Cardiac fibroblast (primary cell): ENCODE results near the gene INTS1.

Experiments used
- DNase-seq, 2 donors: peaks; one replicate each; pipeline versions ENCODE4 v3.0.0 to v3.0.0-alpha.2; 2010; ENCODE audit warnings: low read depth in 2 of 2
- H3K4me3 ChIP-seq, 2 donors: replicated peaks in 1 of 2; 1 replicate in 1 of 2; 2 replicates in 1 of 2; pipeline ENCODE4 v1.5.1; 2011; ENCODE audit warnings: low read depth in 2 of 2, low read length in 2 of 2, mild to moderate bottlenecking in 2 of 2, moderate library complexity in 1 of 2
- TF ChIP-seq, protein P1 (sequence below): IDR thresholded peaks from one replicate; pipeline ENCODE4 v1.5.1; 2011; ENCODE audit warnings: low read depth, mild to moderate bottlenecking, low read length, inconsistent platforms

Gene INTS1

GRCh38 chr7:1496531-1497292 is 7.5 kb downstream of the INTS1 start:
- no peak for DNase-seq
- no peak overlapping the region for H3K4me3 ChIP-seq
- TF ChIP-seq, protein P1, sequence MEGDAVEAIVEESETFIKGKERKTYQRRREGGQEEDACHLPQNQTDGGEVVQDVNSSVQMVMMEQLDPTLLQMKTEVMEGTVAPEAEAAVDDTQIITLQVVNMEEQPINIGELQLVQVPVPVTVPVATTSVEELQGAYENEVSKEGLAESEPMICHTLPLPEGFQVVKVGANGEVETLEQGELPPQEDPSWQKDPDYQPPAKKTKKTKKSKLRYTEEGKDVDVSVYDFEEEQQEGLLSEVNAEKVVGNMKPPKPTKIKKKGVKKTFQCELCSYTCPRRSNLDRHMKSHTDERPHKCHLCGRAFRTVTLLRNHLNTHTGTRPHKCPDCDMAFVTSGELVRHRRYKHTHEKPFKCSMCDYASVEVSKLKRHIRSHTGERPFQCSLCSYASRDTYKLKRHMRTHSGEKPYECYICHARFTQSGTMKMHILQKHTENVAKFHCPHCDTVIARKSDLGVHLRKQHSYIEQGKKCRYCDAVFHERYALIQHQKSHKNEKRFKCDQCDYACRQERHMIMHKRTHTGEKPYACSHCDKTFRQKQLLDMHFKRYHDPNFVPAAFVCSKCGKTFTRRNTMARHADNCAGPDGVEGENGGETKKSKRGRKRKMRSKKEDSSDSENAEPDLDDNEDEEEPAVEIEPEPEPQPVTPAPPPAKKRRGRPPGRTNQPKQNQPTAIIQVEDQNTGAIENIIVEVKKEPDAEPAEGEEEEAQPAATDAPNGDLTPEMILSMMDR = no peak

DNA sequence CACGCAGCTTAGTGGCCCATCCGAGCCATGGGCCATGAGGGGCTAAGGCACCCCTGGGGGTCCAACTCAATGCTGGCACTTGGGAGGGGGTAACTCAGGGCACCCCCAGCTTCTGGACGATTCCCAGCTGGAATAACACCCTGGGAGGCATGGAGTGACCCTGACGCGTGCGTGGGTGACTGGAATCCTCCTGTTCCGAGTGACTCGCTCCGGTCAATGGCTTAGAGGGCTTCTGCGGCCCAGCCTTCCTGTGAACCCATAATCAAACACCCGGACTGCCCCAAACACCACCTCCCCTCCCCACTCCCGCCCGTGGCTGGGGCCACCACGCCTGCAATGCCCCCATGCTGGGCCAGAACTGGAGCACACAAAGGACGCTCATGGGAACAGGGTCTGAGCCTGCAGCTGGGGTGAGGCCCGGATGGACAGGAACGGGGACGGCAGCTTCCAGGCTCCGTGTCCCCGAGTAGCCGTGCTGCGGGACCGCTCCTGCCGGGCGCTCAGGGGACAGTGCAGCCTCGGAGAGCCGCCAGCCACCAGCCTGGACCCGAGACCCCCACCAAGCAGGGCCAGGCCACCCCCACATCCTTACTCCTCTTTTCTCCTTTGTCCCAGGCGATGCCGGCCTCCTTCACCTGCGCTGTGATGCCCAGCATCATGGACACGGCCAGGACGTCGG is 8.5 kb downstream of the INTS1 start:
- no peak overlapping the region for H3K4me3 ChIP-seq
- DNase-seq = no peak
- TF ChIP-seq, protein P1 = no peak

GRCh38 chr7:1494866-1495563 is 9.2 kb downstream of the INTS1 start:
- no peak for DNase-seq
- H3K4me3 ChIP-seq = no peak overlapping the region
- TF ChIP-seq, protein P1 = no peak

GRCh38 chr7:1494447-1494846 is 9.7 kb downstream of the INTS1 start:
- TF ChIP-seq, protein P1 = no peak
- no peak for DNase-seq
- H3K4me3 ChIP-seq = no peak overlapping the region

DNA sequence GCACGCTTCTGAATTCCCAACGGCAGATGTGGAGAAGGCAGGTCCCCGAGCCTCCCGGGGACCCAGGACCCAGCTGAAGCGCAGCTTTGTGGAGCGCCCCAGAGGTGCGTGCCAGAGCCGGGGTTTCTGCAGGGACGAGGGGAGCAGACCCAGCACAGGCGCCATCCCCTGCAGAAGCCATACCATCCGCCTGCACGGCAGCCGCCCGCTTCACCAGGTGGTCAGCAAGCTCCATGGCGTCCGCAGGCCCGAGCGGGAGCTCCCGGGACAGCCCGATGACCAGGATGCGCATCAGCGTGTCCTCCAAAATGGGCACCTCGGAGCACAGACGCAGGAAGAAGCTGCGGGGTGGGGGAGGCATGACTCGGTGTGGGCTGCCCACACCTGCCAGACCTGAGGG is 10.6 kb downstream of the INTS1 start:
- TF ChIP-seq, protein P1 = no peak
- H3K4me3 ChIP-seq = no peak overlapping the region
- no peak for DNase-seq

GRCh38 chr7:1493129-1493528 is 11.1 kb downstream of the INTS1 start:
- TF ChIP-seq, protein P1 = no peak
- no peak overlapping the region for H3K4me3 ChIP-seq
- no peak for DNase-seq
